ENCODE results near the gene CAMTA2.

CAMTA2 gene

DNA sequence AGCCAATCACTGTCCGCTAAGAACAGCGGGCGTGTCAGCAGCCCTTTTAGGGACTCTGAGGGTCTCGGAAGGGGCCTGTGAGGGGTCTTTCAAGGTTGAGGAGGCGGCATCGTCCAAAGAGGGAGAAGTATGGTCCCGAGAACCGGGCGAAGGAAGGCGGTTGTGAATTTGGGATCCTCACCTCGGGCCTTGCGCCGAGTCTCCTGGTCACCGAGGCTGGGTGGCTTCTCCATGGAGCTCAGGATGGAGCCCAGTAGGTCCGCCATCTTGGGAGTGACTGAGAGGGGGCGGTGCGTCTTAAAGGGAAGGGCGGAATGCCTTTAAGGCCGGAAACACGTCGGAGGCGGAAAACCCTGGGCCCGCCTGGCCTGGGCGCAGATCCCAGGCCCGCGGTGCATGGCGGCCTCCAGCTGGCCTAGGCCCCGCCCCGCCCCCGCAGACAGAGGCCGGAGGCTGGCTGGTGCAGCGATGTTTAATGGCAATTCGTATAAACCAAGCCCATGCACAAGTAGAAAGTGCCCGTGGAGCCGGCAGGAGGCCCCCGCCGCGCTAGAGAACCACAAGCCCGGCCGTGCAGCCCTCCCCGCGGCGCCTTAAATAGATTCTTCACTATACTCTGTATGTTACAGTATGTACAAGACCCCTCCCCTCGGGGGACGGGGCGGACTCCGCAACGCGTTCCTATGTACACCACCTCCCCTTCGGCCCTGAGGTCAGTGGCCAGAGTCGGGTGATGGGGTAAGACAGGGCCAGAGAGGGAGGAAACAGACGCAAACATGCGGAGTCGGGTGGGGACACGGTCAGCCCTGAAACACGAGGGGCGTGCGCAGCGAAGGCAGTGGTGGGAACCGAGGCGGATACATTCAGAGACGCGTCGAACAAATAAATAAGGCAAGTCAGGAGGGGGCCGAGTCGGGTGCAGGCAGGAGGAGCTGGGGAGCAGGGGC is 19.7 kb downstream of the CAMTA2 start, which contains the start of gene SPAG7:
SPAG7 (minus strand) TSS at position 279 of the 947 bp plus-strand sequence; CDS start at position 266, 13 bp downstream.
- DNase-seq, result peak; percentile 100

DNA sequence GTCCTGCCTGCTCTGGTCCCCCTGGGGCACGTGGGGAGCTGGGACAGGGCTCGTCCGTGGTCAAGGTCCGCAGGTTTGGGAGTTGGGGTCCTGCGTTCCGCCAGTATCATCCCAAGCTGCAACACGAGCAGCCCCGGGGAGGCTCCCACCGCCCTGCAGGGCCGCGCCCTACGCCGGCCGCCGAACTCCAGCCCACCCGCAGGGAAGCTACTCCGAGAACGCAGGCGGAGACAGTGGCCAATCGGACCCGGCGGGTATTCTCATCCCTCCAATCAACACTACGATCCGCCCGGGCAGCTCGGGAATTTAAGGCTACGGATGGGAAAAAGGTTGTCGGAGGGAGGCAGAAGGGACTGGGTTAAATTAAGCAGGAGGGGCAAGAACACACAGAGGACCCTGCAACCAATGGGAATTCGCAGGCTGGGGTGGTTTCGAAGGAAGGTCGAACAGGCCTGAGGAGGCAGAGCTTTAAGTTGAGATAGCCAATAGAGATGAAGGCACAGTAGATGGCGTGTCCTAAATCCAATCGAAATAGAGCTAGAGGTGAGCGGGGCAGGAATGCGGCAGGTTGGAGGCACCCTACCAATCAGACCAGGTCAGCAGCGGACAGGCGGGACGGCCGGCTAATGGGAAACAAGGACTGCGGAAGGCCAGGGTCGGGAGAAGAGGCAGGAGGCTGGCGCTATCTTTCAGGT is 20.5 kb downstream of the CAMTA2 start:
- peak; percentile 85 for DNase-seq

DNA sequence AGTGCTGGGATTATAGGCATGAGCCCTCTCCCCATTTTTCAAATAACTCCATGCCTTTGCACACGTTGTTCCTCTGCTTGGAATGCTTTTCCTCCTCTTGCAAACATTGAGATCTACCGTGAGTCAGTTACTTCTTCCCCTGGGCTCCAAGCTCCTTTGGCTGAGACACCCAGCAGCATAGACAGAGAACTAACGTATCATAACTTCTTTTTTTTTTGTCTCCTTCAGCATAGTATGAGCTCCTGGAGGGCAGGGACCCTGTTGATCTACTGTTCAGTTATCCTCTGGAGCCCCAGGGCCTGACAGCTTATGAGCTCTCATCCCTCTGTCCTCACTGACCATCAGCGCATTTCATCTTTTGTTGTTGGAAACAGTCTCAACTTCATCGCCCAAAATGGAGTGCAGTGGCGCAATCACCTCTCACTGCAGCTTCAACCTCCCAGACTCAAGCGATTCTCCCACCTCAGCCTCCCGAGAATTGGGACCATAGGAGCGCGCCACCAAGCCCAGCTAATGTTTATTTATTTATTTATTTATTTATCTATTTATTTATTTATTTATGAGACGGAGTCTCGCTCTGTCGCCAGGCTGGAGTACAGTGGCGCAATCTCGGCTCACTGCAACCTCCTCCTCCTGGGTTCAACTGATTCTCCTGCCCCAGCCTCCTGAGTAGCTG is 22.0 kb downstream of the CAMTA2 start:
- no peak for DNase-seq

DNA sequence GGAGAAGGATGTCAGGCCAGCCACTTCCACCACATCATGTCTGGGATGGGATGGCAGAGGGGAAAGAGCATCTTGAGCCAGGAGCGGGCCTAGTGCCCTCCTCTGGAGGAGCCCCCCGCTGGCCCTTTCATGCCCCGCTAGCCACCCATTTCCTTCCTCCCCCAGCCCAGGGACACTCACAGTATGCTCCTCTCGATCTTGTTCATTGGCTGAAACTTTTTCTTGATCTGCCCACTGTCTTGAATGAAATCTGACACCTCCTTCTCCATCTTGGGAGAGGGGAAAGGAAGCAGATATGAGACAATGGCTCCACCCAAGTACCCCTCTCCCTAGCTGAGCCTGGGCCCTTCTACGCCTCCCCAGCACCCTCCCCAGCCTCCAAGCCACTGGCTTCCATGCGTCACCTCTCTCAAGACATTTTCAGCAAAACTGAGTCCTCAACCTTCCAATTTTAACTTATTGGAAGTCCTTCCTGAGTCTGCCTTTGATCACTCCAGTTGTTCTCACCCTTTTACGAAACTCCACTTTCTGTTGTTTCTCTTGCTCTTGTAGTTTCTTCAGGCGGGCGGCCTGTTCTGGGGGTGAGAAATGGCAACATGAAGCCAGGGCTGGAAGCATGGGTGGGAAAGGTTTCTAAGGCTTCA is 27.1 kb downstream of the CAMTA2 start:
- no peak for DNase-seq

DNA sequence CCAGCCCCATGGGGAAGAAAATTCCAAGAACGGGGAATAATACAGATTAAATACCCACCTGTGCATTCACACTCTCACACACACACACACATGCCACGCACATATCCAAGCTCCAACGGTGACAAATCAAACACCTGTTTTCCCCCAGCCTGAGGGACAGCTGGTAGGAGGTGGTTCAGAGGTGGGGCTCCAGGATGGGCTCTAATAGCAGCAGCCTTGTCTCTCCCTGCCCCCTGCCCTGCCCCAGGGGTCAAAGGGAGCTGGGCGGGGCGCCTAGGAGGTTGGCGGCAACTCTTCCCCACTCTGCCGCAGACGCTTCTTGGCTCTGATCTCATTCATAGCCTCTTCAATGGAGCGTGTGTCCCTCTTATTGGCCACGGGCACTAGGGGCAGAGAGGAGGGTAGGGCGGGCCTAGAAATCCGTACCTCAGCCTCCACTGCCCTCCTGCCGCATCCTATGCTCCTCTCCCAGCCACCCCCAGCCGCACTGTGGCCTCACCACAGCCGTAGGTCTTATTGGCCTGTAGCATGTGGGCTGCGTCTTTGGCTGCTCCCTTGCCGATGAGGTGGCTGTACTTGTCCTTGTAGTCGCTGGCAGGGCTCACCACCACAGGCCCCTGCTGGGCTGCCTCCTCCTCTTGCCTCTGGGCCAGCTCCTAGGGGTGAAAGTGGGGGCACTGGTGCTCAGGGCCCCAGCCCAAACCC is 28.1 kb downstream of the CAMTA2 start:
- DNase-seq, result no peak

DNA sequence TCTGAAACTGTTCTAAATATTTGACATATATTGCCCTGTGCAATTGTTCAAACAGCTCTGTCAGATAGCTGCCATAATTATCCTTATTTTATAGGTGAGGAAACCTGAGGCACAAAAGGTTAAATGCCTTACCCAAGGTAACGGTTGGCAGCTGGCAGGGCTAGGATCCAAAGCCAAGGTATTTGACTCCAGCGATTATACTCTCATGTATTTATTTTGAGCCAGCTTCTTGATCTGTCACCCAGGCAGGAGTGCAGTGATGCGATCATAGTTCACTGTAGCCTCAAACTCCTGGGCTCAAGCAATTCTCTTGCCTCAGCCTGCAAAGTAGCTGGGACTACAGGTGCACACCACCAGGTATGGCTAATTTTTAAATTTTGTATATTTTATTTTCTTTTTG is 29.4 kb downstream of the CAMTA2 start:
- no peak for DNase-seq

DNA sequence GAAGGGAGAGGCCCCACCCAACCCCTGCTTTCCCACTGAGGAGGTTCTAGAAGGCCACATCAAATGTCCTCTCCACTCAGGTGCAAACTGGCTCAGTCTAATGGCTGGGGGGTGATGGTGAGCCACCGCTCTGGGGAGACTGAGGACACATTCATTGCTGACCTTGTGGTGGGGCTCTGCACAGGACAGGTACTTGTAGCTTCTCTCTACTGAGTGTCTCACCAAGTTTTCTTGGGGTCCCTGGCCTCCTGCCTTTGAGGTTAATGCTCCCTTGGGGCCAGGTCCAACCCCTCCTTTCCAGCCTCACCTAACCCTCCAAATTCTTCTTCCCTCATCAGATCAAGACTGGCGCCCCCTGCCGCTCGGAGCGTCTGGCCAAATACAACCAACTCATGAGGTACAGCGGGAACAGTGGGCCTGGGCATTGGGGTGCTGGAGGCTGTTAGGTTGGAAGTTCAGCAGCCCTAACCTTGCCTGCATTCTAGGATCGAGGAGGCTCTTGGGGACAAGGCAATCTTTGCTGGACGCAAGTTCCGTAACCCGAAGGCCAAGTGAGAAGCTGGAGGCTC is 30.9 kb downstream of the CAMTA2 start:
- DNase-seq, result no peak

DNA sequence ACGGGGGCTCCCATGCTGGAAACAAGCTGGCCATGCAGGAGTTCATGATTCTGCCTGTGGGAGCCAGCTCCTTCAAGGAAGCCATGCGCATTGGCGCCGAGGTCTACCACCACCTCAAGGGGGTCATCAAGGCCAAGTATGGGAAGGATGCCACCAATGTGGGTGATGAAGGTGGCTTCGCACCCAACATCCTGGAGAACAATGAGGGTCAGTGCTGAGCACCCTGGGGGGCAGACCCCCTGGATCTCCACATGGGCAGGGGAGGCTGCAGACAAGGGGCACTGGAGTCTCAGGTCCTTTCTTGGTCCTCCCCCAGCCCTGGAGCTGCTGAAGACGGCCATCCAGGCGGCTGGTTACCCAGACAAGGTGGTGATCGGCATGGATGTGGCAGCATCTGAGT is 32.4 kb downstream of the CAMTA2 start:
- no peak for DNase-seq

DNA sequence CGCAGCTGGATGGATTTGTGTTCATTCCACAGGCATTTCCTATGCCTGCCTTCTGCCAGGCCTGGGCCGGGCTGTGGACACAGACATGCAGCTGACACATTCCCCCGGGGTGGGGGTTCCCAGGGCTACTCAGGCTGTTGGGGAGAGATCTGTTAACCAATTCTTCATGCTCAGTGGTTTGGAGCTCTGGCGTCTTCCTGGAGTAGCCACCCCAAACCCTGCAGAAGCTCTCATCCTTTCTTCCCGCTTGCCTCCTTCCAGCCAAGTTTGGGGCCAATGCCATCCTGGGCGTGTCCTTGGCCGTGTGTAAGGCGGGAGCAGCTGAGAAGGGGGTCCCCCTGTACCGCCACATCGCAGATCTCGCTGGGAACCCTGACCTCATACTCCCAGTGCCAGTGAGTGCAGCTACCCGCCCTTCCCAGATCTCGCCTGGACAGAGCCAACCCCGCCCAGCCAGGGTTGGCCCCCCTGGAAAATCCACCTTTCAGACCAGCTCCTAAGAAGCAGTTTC is 34.0 kb downstream of the CAMTA2 start:
- peak; percentile 47 for DNase-seq

DNA sequence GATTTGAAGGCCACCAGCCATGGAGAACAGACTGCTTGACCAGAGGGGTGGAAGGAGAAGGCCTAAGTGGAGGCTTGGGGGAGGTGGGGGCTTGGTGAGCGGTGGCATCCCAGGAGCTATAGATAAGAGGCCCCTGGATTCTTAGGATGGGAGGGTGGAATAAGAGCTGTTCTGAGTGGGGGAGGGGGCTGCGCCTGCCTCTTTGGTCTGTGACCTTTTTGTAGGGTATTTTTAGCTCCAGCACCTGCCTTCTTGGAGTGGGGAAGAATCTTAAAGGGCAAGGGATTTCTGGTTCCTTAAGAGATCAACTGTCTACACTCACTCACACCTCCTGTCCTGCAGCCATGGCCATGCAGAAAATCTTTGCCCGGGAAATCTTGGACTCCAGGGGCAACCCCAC is 36.0 kb downstream of the CAMTA2 start:
- DNase-seq, result no peak

DNA sequence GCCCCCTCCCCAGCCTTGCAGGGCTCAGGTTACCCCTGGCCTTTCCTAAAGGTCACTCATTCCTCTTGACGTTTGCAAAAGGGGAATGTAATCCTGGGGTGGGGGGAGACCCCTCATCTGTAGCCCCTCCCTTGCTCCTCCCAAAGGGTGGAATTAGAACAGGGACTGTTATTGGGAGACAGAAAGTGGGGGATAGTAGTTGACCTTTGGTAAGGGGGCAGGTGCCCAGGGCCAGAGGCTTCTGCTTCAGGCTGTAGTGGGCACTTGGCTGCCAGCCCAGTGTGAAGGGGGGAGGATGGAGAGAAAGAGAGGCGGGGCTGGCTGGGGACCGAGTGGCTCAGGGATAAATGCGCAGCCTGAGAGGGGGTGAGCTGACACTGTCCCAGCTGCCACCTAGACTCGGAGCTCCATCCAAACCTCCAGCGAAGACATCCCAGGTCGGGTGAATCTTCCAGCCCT is 36.7 kb downstream of the CAMTA2 start, which contains the start of gene ENO3:
ENO3 (plus strand) TSS at position 374 of the 459 bp plus-strand sequence. CDS start 711 bp downstream, outside the sequence.
- no peak for DNase-seq

DNA sequence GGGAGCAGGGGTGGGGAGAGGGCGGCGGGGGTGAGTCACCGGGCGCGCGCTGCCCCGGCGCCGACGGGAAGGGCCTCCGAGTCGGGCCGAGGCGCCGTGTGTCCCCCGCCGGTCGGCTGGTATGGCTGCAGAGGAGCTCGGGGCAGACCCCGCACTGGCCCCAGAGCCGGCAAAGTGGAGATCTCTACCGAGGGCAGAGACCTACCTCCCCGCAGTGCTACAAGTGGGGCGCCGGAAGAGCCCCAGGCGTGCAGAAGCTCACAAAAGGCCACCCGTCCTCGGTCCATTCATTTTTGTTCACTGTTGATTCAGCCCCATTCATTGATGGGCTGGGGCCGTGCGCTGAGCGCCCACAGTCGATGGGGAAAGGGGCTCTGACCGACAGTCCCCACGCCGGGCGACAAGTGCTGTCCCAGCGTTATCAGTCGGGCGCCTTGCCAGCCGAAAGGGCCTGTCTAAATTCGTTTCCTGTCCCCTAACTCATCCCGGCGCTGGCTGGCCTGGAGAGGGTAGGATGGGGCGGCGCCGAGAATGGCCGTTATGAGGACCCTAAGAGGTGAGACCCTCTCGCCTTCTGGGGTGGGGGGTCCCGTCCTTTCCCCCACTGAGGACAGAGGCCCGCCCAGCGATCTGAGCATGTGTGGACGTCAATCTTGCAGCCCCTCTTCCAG is 37.3 kb downstream of the CAMTA2 start:
- peak; percentile 78 for DNase-seq

DNA sequence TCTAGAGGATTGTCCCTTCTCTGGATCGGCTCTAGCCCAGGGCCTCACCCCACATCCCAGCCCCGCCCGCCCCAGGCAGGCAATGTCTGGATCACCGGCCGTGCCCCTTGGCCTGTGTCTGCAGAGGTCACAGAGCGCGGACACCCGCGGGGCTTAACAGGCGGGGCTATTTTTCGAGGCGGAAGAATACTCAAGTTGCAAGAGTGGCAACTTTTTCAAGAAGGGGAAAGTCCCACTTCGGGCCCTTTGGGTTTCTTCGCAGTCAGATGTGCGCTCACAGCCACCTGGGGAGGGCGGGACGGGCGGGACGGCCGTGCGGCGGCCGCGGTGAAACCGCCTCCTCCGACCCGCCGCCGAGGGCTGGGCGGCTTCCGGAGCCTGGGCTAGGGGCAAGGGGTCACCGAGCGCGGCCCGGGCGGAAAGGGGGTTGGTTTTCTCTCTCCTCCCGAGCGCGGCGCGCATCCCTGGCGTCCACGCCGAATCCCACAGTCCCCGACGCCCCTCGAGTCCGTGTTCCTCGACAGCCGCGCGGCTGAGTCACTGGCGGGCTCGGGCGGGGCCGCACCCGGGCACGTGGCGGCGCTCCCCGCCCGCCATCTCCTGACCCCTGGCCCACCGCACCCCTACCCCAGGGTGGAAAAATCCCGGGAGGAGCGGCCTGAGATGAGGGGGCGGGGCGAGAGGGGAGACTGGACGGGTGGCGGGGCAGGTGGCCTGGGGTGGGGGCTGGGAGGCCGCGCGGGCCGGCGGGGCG is 38.0 kb downstream of the CAMTA2 start:
- DNase-seq, result peak; percentile 79

DNA sequence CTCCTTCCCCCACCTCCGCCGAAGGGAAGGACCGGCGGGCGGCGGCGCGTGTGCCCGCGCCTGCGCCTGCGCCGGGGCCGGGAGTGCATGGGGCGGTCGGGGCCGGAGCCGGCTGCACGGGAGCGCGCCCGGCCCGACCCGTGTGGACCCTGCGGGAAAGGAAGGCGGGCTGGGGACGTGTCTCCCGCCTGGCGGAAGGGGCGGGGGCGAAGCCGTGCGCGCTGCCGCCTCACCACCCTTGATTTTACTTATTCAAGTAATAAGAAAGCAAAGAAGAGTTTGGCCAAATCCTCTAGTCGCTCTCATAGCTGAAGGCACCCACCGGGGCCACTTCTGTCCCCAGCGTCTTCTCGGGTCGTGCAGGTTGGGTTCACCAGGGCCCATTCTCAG is 38.5 kb downstream of the CAMTA2 start:
- DNase-seq, result peak; percentile 90

DNA sequence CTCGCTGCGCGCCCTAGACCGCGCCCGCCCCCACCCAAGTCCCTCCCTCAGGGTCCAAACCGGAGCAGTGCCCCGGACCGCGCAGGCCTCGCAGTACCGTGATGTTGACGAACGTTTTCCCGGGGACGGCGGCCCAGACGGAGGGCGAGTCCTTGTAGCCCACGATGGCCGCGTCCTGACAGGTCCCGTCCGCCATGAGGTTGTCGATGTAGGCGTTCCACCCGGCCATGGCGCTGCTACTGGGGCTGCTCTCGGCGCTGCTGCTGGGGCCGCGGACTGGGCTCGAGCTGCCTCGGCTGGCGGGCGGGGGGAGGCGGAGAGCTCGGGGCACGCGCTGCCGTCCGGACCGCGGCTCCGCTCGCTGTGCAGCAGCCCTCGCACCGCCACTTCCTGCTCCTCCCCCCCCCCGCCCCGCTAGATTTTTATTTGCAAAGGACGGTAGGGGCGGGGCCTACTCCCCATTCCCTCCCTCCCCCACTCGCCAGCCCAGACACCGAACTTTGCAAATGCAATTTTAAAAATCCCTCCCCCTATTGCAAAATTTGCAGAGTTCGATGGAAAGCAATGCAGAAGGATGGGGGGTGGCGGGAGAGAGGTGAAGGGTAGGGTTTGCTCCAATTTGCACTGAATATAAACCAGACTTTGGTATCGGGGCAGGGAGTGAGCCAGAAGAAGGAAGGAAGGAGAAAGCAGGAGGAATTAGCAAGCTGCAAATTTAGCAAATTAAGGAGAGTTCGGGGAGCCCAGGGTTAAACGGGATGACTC is 39.1 kb downstream of the CAMTA2 start, which contains the start of gene PFN1:
PFN1 (minus strand) TSS at position 365 of the 765 bp plus-strand sequence; CDS start at position 229, 136 bp downstream.
- DNase-seq, result peak; percentile 79

DNA sequence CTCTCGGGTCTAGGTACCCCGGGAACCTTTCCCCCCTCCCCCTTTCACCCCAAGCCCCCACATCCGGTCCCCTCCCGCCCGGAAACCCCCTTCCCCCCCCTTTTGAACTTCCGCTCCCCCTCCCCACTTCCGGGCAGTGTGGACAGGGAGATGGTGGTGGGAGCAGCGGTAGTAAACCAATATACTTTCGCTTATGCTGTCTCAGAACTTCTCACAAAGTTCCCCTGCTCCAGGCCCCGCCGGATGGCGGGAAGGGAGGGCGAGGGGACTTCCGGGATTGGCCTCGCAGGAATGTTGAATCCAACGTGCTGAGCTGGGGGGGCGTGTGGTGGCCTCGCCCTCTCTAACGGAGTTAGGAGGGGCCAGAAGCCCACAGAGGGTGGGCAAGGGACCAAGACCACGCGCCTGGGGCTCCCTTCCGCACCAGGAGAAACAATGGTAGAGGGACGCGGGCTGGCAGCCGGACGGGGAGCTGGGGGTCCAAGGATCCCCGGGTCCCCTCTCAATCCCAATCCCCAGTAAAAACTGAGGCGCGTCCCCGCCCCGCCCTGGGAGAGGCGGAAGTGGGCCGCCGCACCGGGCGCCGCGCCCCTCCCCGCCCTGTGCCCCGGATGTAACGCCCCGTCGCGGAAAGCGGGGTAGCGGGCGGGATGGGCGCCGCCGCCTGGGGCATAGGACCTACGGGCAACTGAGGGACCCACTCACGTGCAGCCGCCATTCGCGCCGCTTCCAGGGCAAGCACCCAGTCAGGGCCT is 39.9 kb downstream of the CAMTA2 start:
- DNase-seq, result peak; percentile 74

DNA sequence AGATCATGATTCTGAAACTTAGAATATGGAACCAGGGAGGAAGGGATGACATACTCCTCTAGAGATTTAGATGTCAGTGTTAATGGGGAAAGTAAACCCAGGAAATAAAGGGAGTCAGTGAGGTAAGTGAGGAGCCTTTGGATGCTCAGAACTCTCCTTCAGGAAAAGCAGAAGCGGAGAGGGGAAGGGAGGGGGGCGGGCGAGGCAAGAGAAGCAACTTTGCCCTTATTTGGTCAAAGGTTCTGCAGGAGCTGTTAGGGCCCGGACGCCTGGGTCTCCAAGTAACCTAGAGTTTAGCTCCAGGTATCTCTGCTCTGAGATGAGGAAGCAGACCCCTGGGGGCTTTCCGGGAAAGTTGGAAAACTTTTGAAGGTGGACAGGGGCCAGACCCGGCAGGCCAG is 40.5 kb downstream of the CAMTA2 start:
- no peak for DNase-seq
